Subcutaneous abdominal adipose tissue (tissue), 5 donors: ENCODE measurements around the gene FLOT2.

Experiments
- H3K27ac ChIP-seq: one replicate; pipeline ENCODE4 v1.7.0; 2013; ENCODE audit warnings: low read depth, mild to moderate bottlenecking, inconsistent platforms, low read length, moderate library complexity
- H3K27me3 ChIP-seq, 5 donors: one replicate each; pipeline ENCODE4 v1.7.0; 2013; ENCODE audit warnings: low read length in 5 of 5, inconsistent platforms in 1 of 5; ENCODE audit not compliant: control insufficient read depth in 5 of 5, insufficient read depth in 4 of 5
- H3K36me3 ChIP-seq, 5 donors: one replicate each; pipeline ENCODE4 v1.7.0; 2013; ENCODE audit warnings: low read length in 5 of 5; ENCODE audit not compliant: control insufficient read depth in 5 of 5, insufficient read depth in 5 of 5
- H3K4me1 ChIP-seq, 5 donors: one replicate each; pipeline ENCODE4 v1.7.0; 2013; ENCODE audit warnings: low read length in 5 of 5, mild to moderate bottlenecking in 3 of 5, moderate library complexity in 1 of 5; ENCODE audit not compliant: control insufficient read depth in 5 of 5, insufficient read depth in 5 of 5
- H3K4me3 ChIP-seq, 5 donors: one replicate each; pipeline ENCODE4 v1.7.0; 2013; ENCODE audit warnings: low read length in 5 of 5, low read depth in 1 of 5
- H3K9ac ChIP-seq, 5 donors: one replicate each; pipeline ENCODE4 v1.7.0; 2013; ENCODE audit warnings: low read length in 5 of 5, mild to moderate bottlenecking in 4 of 5, moderate library complexity in 3 of 5
- H3K9me3 ChIP-seq, 5 donors: one replicate each; pipeline ENCODE4 v1.7.0; 2013; ENCODE audit warnings: low read length in 5 of 5; ENCODE audit not compliant: control insufficient read depth in 5 of 5
- donor health status: healthy.
- donor health status: healthy.
- donor health status: healthy.
- donor health status: healthy.
- donor health status: healthy.

Gene FLOT2, protein sequence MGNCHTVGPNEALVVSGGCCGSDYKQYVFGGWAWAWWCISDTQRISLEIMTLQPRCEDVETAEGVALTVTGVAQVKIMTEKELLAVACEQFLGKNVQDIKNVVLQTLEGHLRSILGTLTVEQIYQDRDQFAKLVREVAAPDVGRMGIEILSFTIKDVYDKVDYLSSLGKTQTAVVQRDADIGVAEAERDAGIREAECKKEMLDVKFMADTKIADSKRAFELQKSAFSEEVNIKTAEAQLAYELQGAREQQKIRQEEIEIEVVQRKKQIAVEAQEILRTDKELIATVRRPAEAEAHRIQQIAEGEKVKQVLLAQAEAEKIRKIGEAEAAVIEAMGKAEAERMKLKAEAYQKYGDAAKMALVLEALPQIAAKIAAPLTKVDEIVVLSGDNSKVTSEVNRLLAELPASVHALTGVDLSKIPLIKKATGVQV

GRCh38 chr17:28896884-28897768 is at the start of gene FLOT2:
Gene FLOT2, minus strand, starts transcription at chr17:28897733. Its CDS starts 159 bp downstream, at chr17:28897574.
- H3K4me3 ChIP-seq = peak within 1 kb of the TSS; percentile 74 to 90 (median 85)
- H3K27me3 ChIP-seq = no peaks in the 10 kb centered on the region
- no peaks in the 10 kb centered on the region for H3K36me3 ChIP-seq
- peaks cover 7 to 54% (median 33%) of the 10 kb centered on the region in 5 donors for H3K4me1 ChIP-seq
- no peaks in the 10 kb centered on the region for H3K9me3 ChIP-seq
- peak within 1 kb of the TSS; percentile 92 for H3K27ac ChIP-seq
- H3K9ac ChIP-seq = peak within 1 kb of the TSS; percentile 79 to 97 (median 93)

DNA sequence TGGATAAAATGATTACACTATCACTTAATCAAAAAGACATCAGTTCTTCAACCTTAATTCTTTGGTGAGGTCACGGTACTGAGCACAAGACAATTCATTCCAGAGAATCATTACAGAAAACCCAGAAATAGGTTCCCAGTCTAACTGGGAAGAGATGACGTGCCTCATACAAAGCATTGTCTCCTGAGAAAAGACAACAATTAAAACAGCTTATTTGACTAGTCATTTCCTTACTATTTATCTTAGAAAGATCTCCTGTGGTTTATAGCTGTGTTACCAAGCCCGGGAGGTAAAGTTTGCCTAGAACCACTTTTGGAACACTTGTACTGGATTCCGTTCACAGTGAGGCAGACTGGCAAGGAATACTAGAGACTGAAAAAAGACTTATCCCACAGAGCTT is 48.7 kb upstream of the FLOT2 start:
- Histone ChIP-seq H3K9me3 (no peaks in the 10 kb centered on the region), H3K36me3 (peaks cover 0 to 7% (median 3%) of the 10 kb centered on the region in 5 donors), H3K27ac (peak overlapping the region; percentile 60), H3K4me1 (peaks cover 2 to 57% (median 54%) of the 10 kb centered on the region in 5 donors), H3K4me3 (no peak overlapping the region), H3K27me3 (no peaks in the 10 kb centered on the region), H3K9ac (peak overlapping the region in 3 of 5 donors; percentile 1 to 31 (median 21))

DNA sequence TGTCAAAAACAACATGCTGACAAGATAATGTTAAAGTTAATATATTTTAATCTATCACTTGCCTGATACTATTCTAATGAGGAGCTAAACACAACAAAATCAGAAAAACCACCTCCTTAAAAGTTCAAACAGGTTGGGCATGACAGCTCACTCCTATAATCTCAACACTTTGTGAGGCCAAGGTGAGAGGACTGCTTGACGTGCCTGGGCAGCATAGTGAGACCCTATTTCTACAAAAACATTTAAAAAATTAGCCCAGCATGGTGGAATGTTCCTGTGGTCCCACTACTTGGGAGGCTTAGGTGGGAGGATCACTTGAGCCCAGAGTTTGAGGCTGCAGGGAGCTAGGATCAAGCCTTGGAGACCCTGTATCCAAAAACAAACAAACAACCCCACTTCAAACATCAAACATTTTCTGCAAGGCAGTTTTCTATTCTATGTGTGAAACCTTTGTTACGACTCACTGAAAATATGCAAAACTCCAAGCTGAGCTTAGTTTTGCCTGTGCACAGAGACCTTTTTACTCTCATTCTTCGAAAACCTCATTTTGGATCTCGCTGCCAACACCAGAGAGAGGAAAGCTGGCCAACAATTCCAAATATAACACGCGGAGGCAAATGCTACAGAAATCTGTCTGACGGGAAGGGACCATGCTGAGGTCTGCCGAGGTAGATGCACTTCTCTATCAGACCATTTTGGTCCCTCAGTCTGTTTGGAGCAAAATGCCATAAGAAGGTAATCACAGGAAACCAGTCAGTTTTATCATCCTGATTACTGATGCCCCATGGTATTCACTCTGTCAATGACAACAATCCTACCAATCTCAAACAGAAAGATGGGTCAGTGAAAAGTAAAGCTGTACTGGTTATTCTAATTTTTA is 47.6 kb upstream of the FLOT2 start:
- Histone ChIP-seq H3K27ac (peak overlapping the region; percentile 60), H3K36me3 (peaks cover 0 to 7% (median 3%) of the 10 kb centered on the region in 5 donors), H3K4me1 (peaks cover 6 to 62% (median 58%) of the 10 kb centered on the region in 5 donors), H3K9me3 (no peaks in the 10 kb centered on the region), H3K9ac (peak overlapping the region in 3 of 5 donors; percentile 20 to 63 (median 38)), H3K4me3 (peak overlapping the region in 1 of 5 donors; percentile 13), H3K27me3 (no peaks in the 10 kb centered on the region)

GRCh38 chr17:28944343-28944742 is 46.8 kb upstream of the FLOT2 start:
- Histone ChIP-seq H3K36me3 (peaks cover 0 to 7% (median 3%) of the 10 kb centered on the region in 5 donors), H3K9me3 (no peaks in the 10 kb centered on the region), H3K9ac (no peak overlapping the region), H3K27me3 (no peaks in the 10 kb centered on the region), H3K27ac (no peak overlapping the region), H3K4me3 (no peak overlapping the region), H3K4me1 (peaks cover 6 to 65% (median 55%) of the 10 kb centered on the region in 5 donors)

DNA sequence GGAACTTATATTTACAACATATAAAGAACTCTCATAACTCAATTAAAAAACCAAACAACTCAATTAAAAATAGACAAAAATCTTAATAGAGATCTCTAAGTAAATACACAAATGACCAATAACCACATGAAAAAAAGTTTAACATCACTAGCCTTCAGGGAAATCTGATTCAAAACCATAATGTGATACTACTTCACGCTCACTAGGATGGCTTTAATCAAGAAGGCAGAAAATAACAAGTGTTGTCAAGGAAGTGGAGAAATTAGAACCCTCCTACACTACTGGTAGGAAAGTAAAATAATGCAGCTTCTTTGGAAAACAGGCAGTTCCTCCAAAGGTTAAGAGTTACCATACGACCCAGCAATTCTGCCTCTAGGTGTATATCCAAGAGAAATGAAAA is 45.4 kb upstream of the FLOT2 start:
- Histone ChIP-seq H3K27ac (no peak overlapping the region), H3K36me3 (peaks cover 0 to 10% (median 3%) of the 10 kb centered on the region in 5 donors)

GRCh38 chr17:28941251-28941650 is 43.7 kb upstream of the FLOT2 start:
- peaks cover 4 to 72% (median 56%) of the 10 kb centered on the region in 5 donors for H3K4me1 ChIP-seq
- no peaks in the 10 kb centered on the region for H3K9me3 ChIP-seq
- H3K9ac ChIP-seq = no peak overlapping the region
- no peak overlapping the region for H3K4me3 ChIP-seq
- H3K36me3 ChIP-seq = peaks cover 0 to 10% (median 3%) of the 10 kb centered on the region in 5 donors
- no peaks in the 10 kb centered on the region for H3K27me3 ChIP-seq
- no peak overlapping the region for H3K27ac ChIP-seq

More for the DNA sequence above, 45.4 kb upstream of the FLOT2 start:
- Histone ChIP-seq H3K4me1 (peaks cover 4 to 65% (median 54%) of the 10 kb centered on the region in 5 donors), H3K4me3 (no peak overlapping the region), H3K9ac (no peak overlapping the region), H3K9me3 (no peaks in the 10 kb centered on the region), H3K27me3 (no peaks in the 10 kb centered on the region)

GRCh38 chr17:28940675-28941074 is 43.1 kb upstream of the FLOT2 start:
- Histone ChIP-seq H3K36me3 (peaks cover 0 to 10% (median 3%) of the 10 kb centered on the region in 5 donors), H3K9me3 (no peaks in the 10 kb centered on the region), H3K9ac (peak overlapping the region in 2 of 5 donors; percentile 3 to 17), H3K27ac (no peak overlapping the region), H3K4me3 (no peak overlapping the region), H3K4me1 (peaks cover 4 to 71% (median 54%) of the 10 kb centered on the region in 5 donors), H3K27me3 (no peaks in the 10 kb centered on the region)

DNA sequence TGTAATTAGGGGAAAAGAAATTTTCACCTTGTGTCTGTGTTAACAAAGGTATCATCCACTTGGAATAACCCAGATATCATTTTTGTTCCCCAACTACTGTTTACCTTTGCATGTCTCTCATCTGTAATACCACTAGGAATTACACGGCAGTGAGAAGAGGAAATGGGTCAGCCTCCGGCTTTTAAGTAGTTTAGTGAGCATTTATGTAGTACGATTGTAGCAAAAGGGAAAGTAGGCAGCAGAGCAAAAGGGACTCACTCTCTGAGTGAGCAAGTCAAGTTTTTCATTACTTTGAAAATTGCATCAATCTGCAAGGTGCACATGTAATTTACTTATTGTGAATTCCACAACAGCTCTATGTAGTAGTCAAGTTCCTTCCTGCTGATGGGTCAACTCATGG is 42.6 kb upstream of the FLOT2 start:
- peaks cover 4 to 65% (median 50%) of the 10 kb centered on the region in 5 donors for H3K4me1 ChIP-seq
- H3K27ac ChIP-seq = no peak overlapping the region
- H3K4me3 ChIP-seq = no peak overlapping the region
- peak overlapping the region in 1 of 5 donors; percentile 3 for H3K9ac ChIP-seq
- peaks cover 0 to 10% (median 3%) of the 10 kb centered on the region in 5 donors for H3K36me3 ChIP-seq
- H3K9me3 ChIP-seq = no peaks in the 10 kb centered on the region
- no peaks in the 10 kb centered on the region for H3K27me3 ChIP-seq

- Histone ChIP-seq H3K27me3 (no peaks in the 10 kb centered on the region), H3K9ac (peak overlapping the region in 1 of 5 donors; percentile 16), H3K36me3 (peaks cover 0 to 8% (median 2%) of the 10 kb centered on the region in 5 donors), H3K4me1 (peaks cover 4 to 54% (median 46%) of the 10 kb centered on the region in 5 donors), H3K27ac (peak overlapping the region; percentile 4), H3K9me3 (no peaks in the 10 kb centered on the region), H3K4me3 (no peak overlapping the region)
These were observed 41.0 kb upstream of the FLOT2 start for GRCh38 chr17:28938552-28938951.
